Calu3 (cell line): ENCODE measurements around the gene TREML2. TPM values are rescaled to one million over a fixed set of nuclear protein-coding genes. Genes with fewer than 3 reads are reported as not detected.

Experiments
- BruUV-seq: library from RNA; stranded (reverse); fragments of 400-500 nt; replicated peaks from 2 replicates; lab custom pipeline; 2021; lab: Mats Ljungman, UMichigan
- CTCF ChIA-PET: fragments of 300-600 bp; sonication (Branson Sonifier 250); formaldehyde crosslinking; loops from one replicate; lab custom pipeline; 2022; ENCODE audit warnings: antibody characterized with exemption; lab: Charles Lee
- DNase-seq: peaks from one replicate; pipeline ENCODE4 v3.0.0; 2022
- H3K27ac Mint-ChIP-seq: one replicate; pipeline ENCODE4 v1.8.0; 2022; ENCODE audit warnings: mixed read lengths; ENCODE audit not compliant: unreplicated experiment
- H3K27me3 Mint-ChIP-seq: one replicate; pipeline ENCODE4 v1.8.0; 2022; ENCODE audit warnings: mixed read lengths; ENCODE audit not compliant: unreplicated experiment
- H3K36me3 Mint-ChIP-seq: one replicate; pipeline ENCODE4 v1.8.0; 2022; ENCODE audit warnings: mild to moderate bottlenecking, moderate library complexity, mixed read lengths; ENCODE audit not compliant: insufficient read depth, unreplicated experiment
- H3K4me1 Mint-ChIP-seq: one replicate; pipeline ENCODE4 v1.8.0; 2022; ENCODE audit warnings: mild to moderate bottlenecking, low read depth, mixed read lengths; ENCODE audit not compliant: unreplicated experiment
- H3K4me3 Mint-ChIP-seq: one replicate; pipeline ENCODE4 v1.8.0; 2022; ENCODE audit warnings: mild to moderate bottlenecking, low read depth, moderate library complexity, mixed read lengths; ENCODE audit not compliant: unreplicated experiment
- H3K9me3 Mint-ChIP-seq: one replicate; pipeline ENCODE4 v1.8.0; 2022; ENCODE audit warnings: low read depth, mixed read lengths; ENCODE audit not compliant: unreplicated experiment
- intact Hi-C: fragments of 100-400 bp; cut with micrococcal nuclease; formaldehyde crosslinking; loops from one replicate; pipeline ENCODE4 v1.10.0; 2022; ENCODE audit not compliant: unreplicated experiment
- total RNA-seq: library from RNA; stranded (reverse); gene quantifications from 2 replicates; pipeline ENCODE4 v1.2.3, GENCODE V29; 2022
- TF ChIP-seq, protein P1 (sequence below): fragments of 200-600 bp; IDR thresholded peaks from one replicate; pipeline ENCODE4 v1.8.0; 2022; ENCODE audit warnings: antibody characterized with exemption; ENCODE audit not compliant: unreplicated experiment

Gene TREML2
- total RNA-seq, 1 experiment from 2014 or later: not detected

- Mint-ChIP-seq H3K27me3 (peaks cover 48% of the 10 kb centered on the region), H3K9me3 (no peaks in the 10 kb centered on the region), H3K36me3 (no peaks in the 10 kb centered on the region), H3K4me1 (no peaks in the 10 kb centered on the region), H3K27ac (no peak overlapping the region), H3K4me3 (no peak overlapping the region)
- TF ChIP-seq, protein P1, sequence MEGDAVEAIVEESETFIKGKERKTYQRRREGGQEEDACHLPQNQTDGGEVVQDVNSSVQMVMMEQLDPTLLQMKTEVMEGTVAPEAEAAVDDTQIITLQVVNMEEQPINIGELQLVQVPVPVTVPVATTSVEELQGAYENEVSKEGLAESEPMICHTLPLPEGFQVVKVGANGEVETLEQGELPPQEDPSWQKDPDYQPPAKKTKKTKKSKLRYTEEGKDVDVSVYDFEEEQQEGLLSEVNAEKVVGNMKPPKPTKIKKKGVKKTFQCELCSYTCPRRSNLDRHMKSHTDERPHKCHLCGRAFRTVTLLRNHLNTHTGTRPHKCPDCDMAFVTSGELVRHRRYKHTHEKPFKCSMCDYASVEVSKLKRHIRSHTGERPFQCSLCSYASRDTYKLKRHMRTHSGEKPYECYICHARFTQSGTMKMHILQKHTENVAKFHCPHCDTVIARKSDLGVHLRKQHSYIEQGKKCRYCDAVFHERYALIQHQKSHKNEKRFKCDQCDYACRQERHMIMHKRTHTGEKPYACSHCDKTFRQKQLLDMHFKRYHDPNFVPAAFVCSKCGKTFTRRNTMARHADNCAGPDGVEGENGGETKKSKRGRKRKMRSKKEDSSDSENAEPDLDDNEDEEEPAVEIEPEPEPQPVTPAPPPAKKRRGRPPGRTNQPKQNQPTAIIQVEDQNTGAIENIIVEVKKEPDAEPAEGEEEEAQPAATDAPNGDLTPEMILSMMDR: no peak
- no peak for DNase-seq
- intact Hi-C loops: no loop called here
- BruUV-seq: no TSS peak
- CTCF ChIA-PET: interaction anchor here (0.5 to 2.2 kb wide), 15 partner anchors 8 to 853 kb away, joined by 3 to 15 read pairs (median 3); partner anchors contain the start of gene UNC5CL
Observed at GRCh38 chr6:41181566-41181965, 19.4 kb downstream of the TREML2 start.

- BruUV-seq: no TSS peak
- Mint-ChIP-seq H3K4me1 (no peaks in the 10 kb centered on the region), H3K27me3 (peaks cover 44% of the 10 kb centered on the region), H3K4me3 (no peak overlapping the region), H3K27ac (no peak overlapping the region), H3K36me3 (no peaks in the 10 kb centered on the region), H3K9me3 (no peaks in the 10 kb centered on the region)
- TF ChIP-seq, protein P1: no peak
- intact Hi-C loops: no loop called here
- DNase-seq: no peak
- CTCF ChIA-PET: no interaction called here
Observed at GRCh38 chr6:41179163-41179562, 21.8 kb downstream of the TREML2 start.

GRCh38 chr6:41177695-41178094 lies 23.3 kb downstream of the TREML2 start:
- CTCF ChIA-PET: interaction anchor here (1.1 to 1.3 kb wide), 2 partner anchors 12 to 19 kb away, joined by 3 to 4 read pairs; no protein-coding TSS in a partner anchor
- TF ChIP-seq, protein P1: no peak
- H3K27ac Mint-ChIP-seq: no peak overlapping the region
- H3K27me3 Mint-ChIP-seq: peaks cover 44% of the 10 kb centered on the region
- H3K36me3 Mint-ChIP-seq: no peaks in the 10 kb centered on the region
- no peaks in the 10 kb centered on the region for H3K4me1 Mint-ChIP-seq
- DNase-seq: no peak
- BruUV-seq: no TSS peak
- no peaks in the 10 kb centered on the region for H3K9me3 Mint-ChIP-seq
- intact Hi-C loops: no loop called here
- no peak overlapping the region for H3K4me3 Mint-ChIP-seq

GRCh38 chr6:41177287-41177686 lies 23.7 kb downstream of the TREML2 start:
- H3K36me3 Mint-ChIP-seq: no peaks in the 10 kb centered on the region
- CTCF ChIA-PET: interaction anchor here (1.1 to 1.3 kb wide), 2 partner anchors 12 to 20 kb away, joined by 3 to 4 read pairs; no protein-coding TSS in a partner anchor
- no peak overlapping the region for H3K27ac Mint-ChIP-seq
- H3K9me3 Mint-ChIP-seq: no peaks in the 10 kb centered on the region
- H3K4me1 Mint-ChIP-seq: no peaks in the 10 kb centered on the region
- intact Hi-C loops: no loop called here
- TF ChIP-seq, protein P1: no peak
- DNase-seq: no peak
- BruUV-seq: no TSS peak
- H3K27me3 Mint-ChIP-seq: peaks cover 44% of the 10 kb centered on the region
- no peak overlapping the region for H3K4me3 Mint-ChIP-seq
